Ectodermal cell (in vitro differentiated cells): ENCODE results near the gene HRH2. TPM values are rescaled to one million over a fixed set of nuclear protein-coding genes. Genes with fewer than 3 reads are reported as not detected.
"Not testable (repeated sequence)": the region's sequence is repeated elsewhere in the genome, so short reads cannot be mapped to it uniquely, and the experiment has no call there.

ENCODE experiments used
- H3K27ac ChIP-seq: 2 replicates; pipeline ENCODE4 v1.7.0; 2013; ENCODE audit warnings: mild to moderate bottlenecking, low read depth, low read length; ENCODE audit not compliant: insufficient read depth, poor library complexity, severe bottlenecking
- H3K27me3 ChIP-seq: 2 replicates; pipeline ENCODE4 v1.7.0; 2013; ENCODE audit warnings: mild to moderate bottlenecking, low read length; ENCODE audit not compliant: insufficient read depth, control insufficient read depth, poor library complexity, severe bottlenecking
- H3K36me3 ChIP-seq: one replicate; pipeline ENCODE4 v1.7.0; 2013; ENCODE audit warnings: low read length; ENCODE audit not compliant: control insufficient read depth, insufficient read depth
- H3K4me1 ChIP-seq: one replicate; pipeline ENCODE4 v1.7.0; 2013; ENCODE audit warnings: low read length; ENCODE audit not compliant: control insufficient read depth, insufficient read depth
- H3K4me3 ChIP-seq: 2 replicates; pipeline ENCODE4 v1.7.0; 2013; ENCODE audit warnings: low read depth, low read length, control low read depth; ENCODE audit not compliant: insufficient read depth
- H3K9me3 ChIP-seq: 2 replicates; pipeline ENCODE4 v1.7.0; 2013; ENCODE audit warnings: mild to moderate bottlenecking, low read length, moderate library complexity; ENCODE audit not compliant: control insufficient read depth
- WGBS, 2 experiments: methylation state at CpG; one replicate each; pipeline ENCODE4 v1.1.7; 2013; ENCODE audit warnings: missing lambda C conversion rate in 2 of 2; 5-methylcytosine and 5-hydroxymethylcytosine counted together
- polyA plus RNA-seq, 4 experiments: library from polyadenylated mRNA; stranded (reverse); fragments of 50-300 nt; gene quantifications; one replicate each; pipeline ENCODE4 v1.2.3, GENCODE V29; 2013

The HRH2 gene
- 0.31 TPM for polyA plus RNA-seq (2013, experiment 1 of 4)
- 0.46 TPM for polyA plus RNA-seq (2013, experiment 2 of 4)
- polyA plus RNA-seq (2013, experiment 3 of 4), result 0.48 TPM
- polyA plus RNA-seq (2013, experiment 4 of 4), result 0.57 TPM

GRCh38 chr5:175657593-175658271 lies at the start of gene HRH2:
Gene HRH2, plus strand, starts transcription at chr5:175658071. Its CDS starts 25,163 bp downstream, at chr5:175683234.
- peak within 1 kb of the TSS; percentile 35 for H3K4me3 ChIP-seq
- H3K9me3 ChIP-seq, result no peaks in the 10 kb centered on the region
- peaks cover 33% of the 10 kb centered on the region for H3K27me3 ChIP-seq
- 1 to 2% methylated on average over 58 of the region's 58 CpGs for WGBS, 2 experiments
- no peaks in the 10 kb centered on the region for H3K4me1 ChIP-seq
- no peaks in the 10 kb centered on the region for H3K36me3 ChIP-seq
- H3K27ac ChIP-seq, result no peak within 1 kb of the TSS

DNA sequence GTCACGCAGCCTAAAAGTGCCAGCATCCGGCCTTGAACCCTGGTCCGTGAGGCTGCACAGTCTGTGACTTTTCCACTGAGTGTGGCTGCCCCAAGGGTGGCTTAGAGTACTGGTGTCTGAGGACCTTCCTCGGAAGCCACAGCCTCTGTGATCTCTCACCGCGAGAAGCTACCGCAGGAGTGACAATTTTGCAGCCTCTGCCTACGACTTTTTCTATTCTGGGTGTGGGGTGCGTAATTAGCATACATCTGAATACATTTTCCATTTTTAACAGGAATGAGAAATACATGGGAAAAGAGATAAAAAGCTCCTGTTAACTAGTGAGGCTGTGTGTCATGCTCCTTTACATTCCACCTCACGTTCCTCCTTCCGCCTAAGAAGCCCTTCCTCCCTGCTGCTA lies 48.3 kb upstream of the HRH2 start:
- Histone ChIP-seq H3K36me3 (no peaks in the 10 kb centered on the region), H3K9me3 (no peaks in the 10 kb centered on the region), H3K27ac (no peak overlapping the region), H3K4me1 (no peaks in the 10 kb centered on the region), H3K4me3 (no peak overlapping the region), H3K27me3 (no peaks in the 10 kb centered on the region)
- WGBS, 2 experiments, result 92 to 94% methylated on average over 10 to 11 of the region's 11 CpGs

DNA sequence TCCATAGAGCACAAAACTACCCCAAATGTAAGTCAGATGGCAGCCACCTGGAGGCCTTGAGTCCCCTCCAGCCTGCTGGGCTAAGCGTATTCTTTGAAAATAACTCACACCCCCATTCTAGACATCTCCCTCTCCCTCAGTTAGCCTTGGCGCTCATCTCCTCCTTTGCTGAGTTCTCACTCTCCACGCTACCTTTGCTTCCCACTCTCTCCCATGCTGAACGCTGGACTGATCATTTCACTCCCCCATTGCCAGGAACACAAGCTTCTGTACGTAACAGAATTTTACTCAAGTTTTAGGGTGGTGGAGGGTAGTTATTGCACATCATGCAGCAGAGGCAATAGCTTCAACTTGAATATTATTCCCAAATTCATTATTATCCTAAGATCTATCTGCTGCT lies 47.5 kb upstream of the HRH2 start:
- 92 to 98% methylated on average over 3 to 5 of the region's 5 CpGs for WGBS, 2 experiments
- Histone ChIP-seq H3K27me3 (no peaks in the 10 kb centered on the region), H3K4me3 (no peak overlapping the region), H3K9me3 (no peaks in the 10 kb centered on the region), H3K27ac (no peak overlapping the region), H3K4me1 (no peaks in the 10 kb centered on the region), H3K36me3 (no peaks in the 10 kb centered on the region)

DNA sequence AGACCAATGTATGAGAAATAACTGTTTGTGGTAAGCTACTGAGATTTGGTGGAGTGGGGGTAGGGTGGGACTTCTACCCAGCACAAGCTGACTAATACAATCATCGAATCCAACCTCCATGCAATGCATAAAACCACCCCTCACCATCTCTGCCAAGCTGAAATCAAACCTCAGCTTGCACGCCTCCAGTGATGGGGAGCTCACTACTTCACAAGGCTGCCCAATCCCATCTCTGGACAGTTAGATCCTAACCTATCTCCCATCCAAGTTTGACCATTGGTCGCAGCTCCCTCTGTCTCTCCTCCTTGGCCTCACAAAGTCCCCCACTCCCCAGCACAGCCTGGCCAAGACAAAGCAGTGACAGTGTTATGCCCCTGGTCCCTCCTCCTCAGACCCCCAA lies 47.0 kb upstream of the HRH2 start:
- H3K4me1 ChIP-seq, result no peaks in the 10 kb centered on the region
- H3K36me3 ChIP-seq, result no peaks in the 10 kb centered on the region
- 64 to 76% methylated on average over 3 of the region's 3 CpGs for WGBS, 2 experiments
- no peak overlapping the region for H3K27ac ChIP-seq
- no peaks in the 10 kb centered on the region for H3K9me3 ChIP-seq
- no peaks in the 10 kb centered on the region for H3K27me3 ChIP-seq
- H3K4me3 ChIP-seq, result no peak overlapping the region

DNA sequence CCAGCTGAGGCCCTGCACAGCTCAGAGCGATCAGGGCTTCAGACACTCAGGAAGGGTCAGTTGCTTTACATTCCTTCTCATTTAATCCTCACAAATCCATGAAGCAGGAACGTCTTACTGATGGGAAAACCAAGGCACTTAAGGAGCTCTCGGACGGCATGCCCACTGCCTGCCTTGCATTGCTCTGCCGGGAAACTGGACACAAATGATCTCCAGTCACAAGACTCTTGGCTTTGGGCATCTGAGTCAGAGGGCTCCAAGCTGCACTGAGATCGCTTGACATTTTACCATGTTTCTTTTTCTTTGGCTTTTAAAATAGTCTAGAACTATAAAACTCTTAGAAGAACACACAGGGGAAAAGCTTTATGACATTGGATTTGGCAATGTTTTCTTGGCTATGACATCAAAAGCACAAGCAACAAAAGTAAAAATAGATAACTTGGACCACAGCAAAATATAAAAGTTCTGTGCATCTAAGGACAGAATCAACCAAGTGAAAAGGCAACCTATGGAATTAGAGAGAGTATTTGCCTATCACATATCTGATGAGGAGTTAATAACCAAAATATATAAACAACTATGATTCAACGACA lies 43.6 kb upstream of the HRH2 start:
- no peaks in the 10 kb centered on the region for H3K9me3 ChIP-seq
- H3K4me1 ChIP-seq, result no peaks in the 10 kb centered on the region
- WGBS, 2 experiments, result 87 to 92% methylated on average over 7 of the region's 7 CpGs
- H3K27ac ChIP-seq, result no peak overlapping the region
- no peaks in the 10 kb centered on the region for H3K27me3 ChIP-seq
- no peak overlapping the region for H3K4me3 ChIP-seq
- no peaks in the 10 kb centered on the region for H3K36me3 ChIP-seq

DNA sequence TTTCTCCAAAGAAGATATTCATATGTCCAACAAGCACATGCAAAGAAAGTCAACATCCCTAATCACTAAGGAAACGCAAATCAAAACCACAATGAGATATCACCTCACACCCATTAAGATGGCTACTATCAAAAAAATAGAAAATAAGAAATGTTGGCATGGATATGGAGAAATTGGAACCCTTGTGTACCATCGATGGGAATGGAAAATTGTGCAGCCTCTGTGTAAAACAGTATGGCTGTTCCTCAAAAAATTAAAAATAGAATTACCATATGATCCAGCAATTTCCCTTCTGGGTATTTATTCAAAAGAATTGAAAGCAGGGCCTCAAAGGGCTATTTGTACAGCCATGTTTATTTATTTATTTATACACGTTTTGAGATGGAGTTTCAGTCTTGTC lies 43.0 kb upstream of the HRH2 start:
- 89 to 94% methylated on average over 1 to 3 of the region's 3 CpGs for WGBS, 2 experiments
- Histone ChIP-seq H3K4me1 (no peaks in the 10 kb centered on the region), H3K27ac (no peak overlapping the region), H3K36me3 (no peaks in the 10 kb centered on the region), H3K9me3 (no peaks in the 10 kb centered on the region), H3K4me3 (no peak overlapping the region), H3K27me3 (no peaks in the 10 kb centered on the region)

DNA sequence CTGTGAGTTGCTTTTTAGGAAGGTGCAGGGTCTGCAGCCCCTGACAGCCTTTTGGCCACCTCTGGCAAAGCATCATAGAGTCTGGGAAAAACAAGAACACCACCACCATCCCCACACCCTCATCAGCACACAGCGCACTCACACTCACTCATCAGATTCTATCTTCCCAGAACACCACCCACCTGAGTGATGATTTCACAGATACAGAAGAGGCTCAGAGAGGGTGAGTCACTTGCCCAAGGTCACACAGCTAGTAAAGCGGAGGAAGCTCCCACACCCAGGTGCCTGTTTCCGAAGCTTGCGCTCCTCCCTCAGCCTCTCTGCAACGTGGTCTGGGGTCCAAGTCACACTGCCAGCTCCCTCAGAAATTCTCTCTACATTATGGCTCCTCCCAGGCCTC lies 41.8 kb upstream of the HRH2 start:
- no peaks in the 10 kb centered on the region for H3K9me3 ChIP-seq
- H3K4me1 ChIP-seq, result no peaks in the 10 kb centered on the region
- H3K27me3 ChIP-seq, result no peaks in the 10 kb centered on the region
- no peak overlapping the region for H3K4me3 ChIP-seq
- WGBS, 2 experiments, result 89 to 94% methylated on average over 5 of the region's 5 CpGs
- H3K36me3 ChIP-seq, result no peaks in the 10 kb centered on the region
- no peak overlapping the region for H3K27ac ChIP-seq

DNA sequence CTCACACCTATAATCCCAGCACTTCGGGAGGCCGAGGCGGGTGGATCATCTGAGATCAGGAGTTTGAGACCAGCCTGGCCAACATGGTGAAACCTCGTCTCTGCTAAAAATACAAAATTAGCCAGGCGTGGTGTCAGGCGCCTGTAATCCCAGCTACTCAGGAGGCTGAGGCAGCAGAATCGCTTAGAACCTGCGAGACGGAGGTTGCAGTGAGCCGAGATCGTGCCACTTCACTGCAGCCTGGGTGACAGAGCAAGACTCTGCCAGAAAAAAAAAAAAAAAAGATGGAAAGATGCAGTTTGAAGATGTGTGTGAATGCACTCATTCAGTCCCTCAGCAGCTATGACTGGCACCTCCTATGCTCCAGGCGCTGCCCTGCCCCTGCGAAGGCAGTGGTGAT lies 41.3 kb upstream of the HRH2 start:
- not testable (repeated sequence) for H3K27me3 ChIP-seq, H3K9me3 ChIP-seq, H3K4me1 ChIP-seq, H3K36me3 ChIP-seq, H3K4me3 ChIP-seq, H3K27ac ChIP-seq
- WGBS, 2 experiments, result 93 to 94% methylated on average over 13 of the region's 13 CpGs

- H3K9me3 ChIP-seq, result no peaks in the 10 kb centered on the region
- WGBS, 2 experiments, result 80 to 84% methylated on average over 6 of the region's 6 CpGs
- H3K4me1 ChIP-seq, result no peaks in the 10 kb centered on the region
- H3K27ac ChIP-seq, result no peak overlapping the region
- H3K36me3 ChIP-seq, result no peaks in the 10 kb centered on the region
- H3K27me3 ChIP-seq, result no peaks in the 10 kb centered on the region
- no peak overlapping the region for H3K4me3 ChIP-seq
Observed at GRCh38 chr5:175617447-175617846, 40.4 kb upstream of the HRH2 start.

DNA sequence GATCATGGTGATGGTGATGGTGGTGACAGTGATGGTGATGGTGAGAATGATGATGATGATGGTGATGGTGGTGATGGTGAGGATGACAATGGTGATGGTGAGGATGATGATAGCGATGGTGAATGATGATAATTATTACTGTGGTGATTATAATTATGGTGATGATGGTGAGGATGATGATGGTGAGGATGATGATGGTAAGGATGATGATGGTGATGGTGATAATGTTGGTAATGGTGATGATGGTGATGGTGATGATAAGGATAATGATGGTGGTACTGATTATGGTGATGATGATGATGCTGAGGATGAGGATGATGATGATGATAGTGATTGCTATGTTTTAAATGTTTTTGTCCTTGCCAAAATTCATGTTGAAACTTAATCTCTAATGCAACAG lies 37.3 kb upstream of the HRH2 start:
- Histone ChIP-seq H3K9me3 (no peaks in the 10 kb centered on the region), H3K27me3 (no peaks in the 10 kb centered on the region), H3K36me3 (no peaks in the 10 kb centered on the region), H3K27ac (no peak overlapping the region), H3K4me3 (no peak overlapping the region), H3K4me1 (no peaks in the 10 kb centered on the region)
- 47 to 49% methylated on average over 1 of the region's 1 CpG for WGBS, 2 experiments
